Measurements from ENCODE around the gene ZNF605.
A peak's percentile ranks its signal among the peaks of the same experiment; 100 is the strongest.
"Not testable (repeated sequence)": the region's sequence is repeated elsewhere in the genome, so short reads cannot be mapped to it uniquely, and the experiment has no call there.

ZNF605 gene

DNA sequence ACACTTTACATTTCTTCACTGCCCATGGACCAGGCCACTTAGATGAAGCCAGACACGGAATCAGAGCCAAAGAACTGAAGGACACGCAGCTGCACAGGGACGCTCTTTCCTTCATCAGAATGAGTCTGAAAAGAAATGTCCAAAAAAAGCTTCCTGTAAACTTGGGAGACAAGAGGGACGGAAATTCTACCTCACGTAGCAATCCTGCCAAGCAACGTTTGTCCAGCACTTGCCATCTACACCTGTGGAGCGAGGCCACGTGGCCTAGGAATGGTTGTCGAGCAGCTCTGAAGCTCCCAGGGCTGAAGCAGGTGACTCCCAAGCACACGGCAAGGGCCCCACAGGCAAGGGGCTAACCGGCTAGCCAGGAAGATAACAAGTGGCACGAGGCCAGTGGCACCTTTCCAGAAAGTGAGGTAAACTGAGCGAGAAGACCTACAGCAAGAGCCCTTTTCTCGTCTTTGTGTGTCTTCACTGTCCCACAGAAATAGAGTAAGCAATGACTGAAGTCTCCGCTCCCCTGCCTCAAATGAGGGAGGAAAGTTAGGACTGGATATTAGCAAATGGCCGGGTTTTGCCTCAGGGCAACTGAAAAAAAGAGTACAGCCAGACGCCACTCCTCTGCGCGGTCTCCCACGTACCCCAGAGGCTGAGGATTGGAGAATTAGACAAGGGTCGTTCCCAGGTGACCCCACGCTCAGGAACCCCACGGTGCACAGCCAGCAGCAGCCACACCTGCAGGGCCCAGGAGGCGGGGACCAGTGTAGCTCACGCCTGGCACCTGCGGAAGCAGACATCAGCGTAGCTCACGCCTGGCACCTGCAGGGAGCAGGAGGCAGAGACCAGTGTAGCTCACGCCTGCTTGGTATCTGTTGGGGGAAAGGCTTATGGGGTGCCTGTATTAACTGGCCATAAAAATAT lies 7.7 kb downstream of the ZNF605 start:
- no peak for DNase-seq (ENCODE audit: low read depth)

DNA sequence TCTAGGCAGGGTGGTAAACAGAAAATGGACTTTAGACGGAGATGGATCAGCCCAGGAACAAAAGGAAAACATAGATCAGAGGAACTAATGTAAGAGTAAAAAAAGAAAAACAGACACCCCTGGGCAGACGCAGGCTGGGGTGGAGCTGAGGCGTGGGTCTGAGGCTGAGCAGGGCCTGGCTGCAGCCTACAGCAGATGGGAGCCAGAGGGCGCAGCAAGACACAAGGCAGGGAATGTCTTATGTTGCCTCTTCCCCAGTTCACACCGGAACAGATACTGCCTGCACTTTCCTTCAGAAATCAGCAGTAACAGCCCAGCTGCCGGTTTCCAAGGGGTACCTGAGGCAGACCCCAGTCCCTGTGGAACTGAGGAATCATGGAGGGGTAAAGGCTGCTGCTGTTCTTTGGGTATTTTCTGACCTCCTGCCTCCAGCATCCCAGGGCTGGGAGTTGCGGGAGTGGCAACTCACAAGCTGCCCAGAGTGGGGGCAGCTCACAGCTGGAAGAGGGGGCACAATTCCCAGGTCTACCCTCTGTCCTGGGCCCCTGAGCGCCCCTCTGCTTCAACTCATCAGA lies 9.8 kb downstream of the ZNF605 start:
- DNase-seq (ENCODE audit: low read depth) = no peak

DNA sequence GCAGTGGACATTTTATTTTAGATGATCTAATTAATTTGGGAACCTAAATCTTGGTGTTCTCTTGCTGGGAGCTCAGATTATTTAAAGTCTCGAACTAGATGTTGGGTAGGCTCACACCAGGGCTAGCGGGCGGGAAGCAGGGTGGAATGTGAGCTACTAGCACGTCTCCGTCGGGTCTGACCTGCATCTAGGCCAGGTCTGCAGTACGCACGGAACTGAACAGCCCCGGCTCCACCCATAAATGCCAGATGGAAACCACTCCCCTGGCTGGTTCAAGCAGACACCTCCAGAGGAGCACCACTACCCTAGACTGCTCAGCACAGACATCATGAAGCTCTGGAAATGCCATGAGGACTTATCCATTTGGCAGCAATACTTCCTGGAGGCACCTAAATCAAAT lies 10.3 kb downstream of the ZNF605 start:
- no peak for DNase-seq (ENCODE audit: low read depth)

- no peak for DNase-seq (ENCODE audit: low read depth)
Measured at GRCh38 chr12:132942611-132943010, 13.5 kb downstream of the ZNF605 start.

DNA sequence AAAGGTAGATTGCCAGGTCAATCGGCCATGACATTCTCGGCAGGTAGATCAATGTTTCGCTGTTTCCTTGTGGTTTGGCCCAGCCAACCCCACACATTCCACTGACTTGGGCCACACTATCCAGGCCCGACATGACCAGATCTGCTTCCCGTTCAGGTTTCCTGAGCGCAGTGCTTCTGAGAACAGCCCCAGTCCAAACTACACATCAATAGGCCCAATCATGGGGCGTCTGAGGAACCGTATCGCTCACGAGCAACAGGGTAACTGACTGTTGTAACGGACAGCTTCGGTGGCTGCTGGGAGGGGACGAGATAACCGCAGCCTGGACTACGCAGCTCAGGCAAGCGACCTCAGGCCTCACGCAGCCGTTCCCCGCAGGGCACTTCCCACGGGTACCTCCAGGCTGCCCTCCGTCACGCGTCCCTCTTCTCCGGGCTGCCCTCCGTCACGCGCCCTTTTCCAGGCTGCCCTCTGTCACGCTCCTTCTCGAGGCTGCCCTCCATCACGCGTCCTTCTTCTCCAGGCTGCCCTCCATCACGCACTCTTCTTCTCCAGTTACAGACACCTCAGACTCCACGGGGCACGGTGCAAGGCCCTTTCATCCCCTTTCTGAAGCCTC lies 14.7 kb downstream of the ZNF605 start:
- DNase-seq (ENCODE audit: low read depth) = no peak

GRCh38 chr12:132940071-132940719 lies 15.9 kb downstream of the ZNF605 start:
- DNase-seq (ENCODE audit: low read depth) = no peak

GRCh38 chr12:132938807-132939206 lies 17.3 kb downstream of the ZNF605 start:
- DNase-seq (ENCODE audit: low read depth) = not testable (repeated sequence)

GRCh38 chr12:132937476-132937875 lies 18.6 kb downstream of the ZNF605 start:
- DNase-seq (ENCODE audit: low read depth) = no peak

DNA sequence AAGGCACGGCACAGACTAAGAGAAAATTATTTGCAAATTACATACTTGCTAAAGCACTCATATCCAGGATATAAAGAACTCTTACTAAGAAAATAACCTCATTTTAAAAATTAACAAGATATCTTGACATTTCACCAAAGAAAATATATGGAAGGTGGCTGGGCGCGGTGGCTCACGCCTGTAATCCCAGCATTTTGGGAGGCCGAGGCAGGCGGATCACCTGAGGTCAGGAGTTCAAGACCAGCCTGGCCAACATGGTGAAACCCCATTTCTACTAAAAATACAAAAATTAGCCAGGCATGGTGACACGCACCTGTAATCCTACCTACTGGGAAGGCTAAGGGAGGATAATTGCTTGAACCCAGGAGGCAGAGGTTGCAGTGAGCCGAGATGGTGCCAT lies 19.2 kb downstream of the ZNF605 start:
- DNase-seq (ENCODE audit: low read depth) = not testable (repeated sequence)

DNA sequence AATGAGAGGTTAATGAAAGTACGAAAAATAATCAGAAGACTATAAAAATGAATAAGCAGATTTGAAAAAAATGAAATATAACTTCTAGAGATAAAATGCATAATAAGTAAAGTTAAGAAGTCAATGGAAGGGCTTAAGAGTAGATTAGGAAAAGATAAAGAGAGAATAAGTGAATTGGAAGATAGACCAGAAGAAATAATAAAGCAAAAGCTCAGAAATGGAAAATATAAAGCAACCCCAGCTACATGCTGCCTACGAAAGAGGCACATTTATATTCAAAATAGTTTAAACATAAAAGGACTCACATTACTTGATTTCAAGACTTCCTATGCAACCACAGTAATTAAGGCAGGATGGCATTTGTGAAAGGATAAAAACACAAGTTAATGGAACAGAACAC lies 19.9 kb downstream of the ZNF605 start:
- no peak for DNase-seq (ENCODE audit: low read depth)

DNA sequence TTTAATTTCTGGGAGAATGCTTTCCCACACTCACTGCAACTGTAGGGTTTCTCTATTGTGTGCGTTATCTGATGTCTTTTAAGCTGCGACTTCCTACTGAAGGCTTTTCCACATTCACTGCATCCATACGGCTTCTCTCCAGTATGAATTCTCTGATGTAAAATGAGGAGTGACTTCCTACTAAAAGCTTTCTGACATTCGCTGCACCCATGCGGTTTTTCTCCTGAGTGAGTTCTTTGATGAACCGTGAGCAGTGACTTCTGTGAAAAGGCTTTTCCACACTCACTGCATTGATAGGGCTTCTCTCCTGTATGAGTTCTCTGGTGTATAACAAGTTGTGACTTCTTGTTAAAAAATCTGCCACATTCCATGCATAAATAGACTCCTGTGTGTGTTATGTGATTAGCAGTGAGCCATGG lies 29.7 kb downstream of the ZNF605 start:
- DNase-seq (ENCODE audit: low read depth) = no peak

DNA sequence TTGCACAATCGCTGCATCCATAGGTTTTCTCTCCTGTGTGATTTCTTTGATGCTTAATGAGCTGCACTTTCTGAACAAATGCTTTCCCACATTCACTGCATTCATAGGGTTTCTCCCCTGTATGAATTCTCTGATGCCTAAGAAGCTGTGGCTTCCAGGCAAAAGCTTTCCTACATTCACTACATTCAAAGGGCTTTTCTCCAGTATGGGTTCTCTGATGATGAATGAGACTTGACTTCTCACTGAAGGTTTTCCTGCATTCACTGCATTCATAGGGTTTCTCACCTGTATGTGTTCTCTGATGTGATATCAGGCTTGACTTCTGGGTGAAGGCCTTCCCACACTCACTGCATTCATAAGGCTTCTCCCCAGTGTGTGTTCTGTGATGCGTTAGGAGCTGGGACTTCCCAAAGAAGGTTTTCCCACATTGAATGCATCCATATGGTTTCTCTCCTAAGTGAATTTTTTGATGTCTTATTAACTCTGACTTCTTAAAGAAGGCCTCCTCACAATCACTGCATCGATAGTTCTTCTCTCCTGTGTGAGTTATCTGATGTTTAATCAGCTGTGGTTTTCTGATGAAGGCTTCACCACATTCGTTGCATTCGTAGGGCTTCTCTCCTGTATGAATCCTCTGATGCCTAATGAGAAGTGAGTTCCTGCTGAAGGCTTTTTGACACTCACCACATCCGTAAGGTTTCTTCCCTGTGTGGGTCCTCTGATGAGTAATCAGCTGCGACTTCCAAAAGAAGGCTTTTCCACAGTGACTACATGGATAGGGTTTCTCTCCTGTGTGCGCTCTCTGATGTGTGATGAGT lies 30.3 kb downstream of the ZNF605 start:
- DNase-seq (ENCODE audit: low read depth) = no peak

- DNase-seq (ENCODE audit: low read depth) = no peak
Measured at GRCh38 chr12:132924356-132924755, 31.8 kb downstream of the ZNF605 start.

DNA sequence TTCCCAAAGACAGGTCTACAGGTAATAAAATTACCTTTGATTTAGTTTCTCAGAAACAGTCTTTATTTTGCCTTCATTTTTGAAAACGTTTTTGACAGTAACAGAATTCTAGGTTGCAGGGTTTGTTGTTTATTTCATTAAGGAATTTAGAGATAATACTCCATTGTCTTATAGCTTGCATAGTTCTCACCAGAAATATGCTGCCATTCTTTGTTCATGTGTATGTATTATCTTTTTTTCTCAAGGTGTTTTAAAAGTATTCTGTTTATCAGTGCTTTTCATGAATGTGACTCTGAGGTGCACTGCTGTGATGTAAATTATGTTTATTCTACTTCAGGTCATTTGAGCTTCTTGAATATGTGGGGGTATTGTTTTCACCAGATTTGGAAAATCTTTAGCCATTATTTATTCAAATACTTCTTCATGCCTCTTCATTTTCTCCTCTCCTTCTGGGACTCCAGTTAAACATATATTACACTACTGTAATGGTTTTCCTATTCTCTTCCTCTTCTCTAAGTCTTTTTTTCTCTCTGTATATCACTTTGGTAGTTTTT lies 32.7 kb downstream of the ZNF605 start:
- no peak for DNase-seq (ENCODE audit: low read depth)

GRCh38 chr12:132922676-132923075 lies 33.4 kb downstream of the ZNF605 start:
- no peak for DNase-seq (ENCODE audit: low read depth)

DNA sequence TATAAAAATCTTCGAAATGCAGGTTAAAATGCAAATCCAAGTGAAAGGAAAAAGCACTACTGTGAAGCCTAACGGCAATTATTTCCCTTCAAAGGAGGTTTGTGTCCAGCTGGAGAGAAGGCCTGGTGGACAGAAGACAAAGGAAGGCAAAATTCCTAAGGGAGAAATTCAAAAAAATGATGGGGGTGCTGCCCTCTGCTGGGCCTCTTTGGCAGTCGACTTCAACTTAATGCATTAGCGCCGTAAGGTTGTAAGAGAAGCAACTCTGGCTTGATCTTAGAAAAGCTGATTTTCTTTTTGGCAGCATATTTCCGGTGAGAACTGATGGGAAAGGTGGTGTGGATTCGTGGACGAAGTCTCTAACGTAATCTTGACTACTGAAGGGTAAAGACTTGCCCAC lies 34.4 kb downstream of the ZNF605 start:
- DNase-seq (ENCODE audit: low read depth) = no peak

GRCh38 chr12:132918680-132919079 lies 37.4 kb downstream of the ZNF605 start:
- no peak for DNase-seq (ENCODE audit: low read depth)

GRCh38 chr12:132909030-132909368 lies 47.1 kb downstream of the ZNF605 start:
- DNase-seq (ENCODE audit: low read depth) = no peak

DNA sequence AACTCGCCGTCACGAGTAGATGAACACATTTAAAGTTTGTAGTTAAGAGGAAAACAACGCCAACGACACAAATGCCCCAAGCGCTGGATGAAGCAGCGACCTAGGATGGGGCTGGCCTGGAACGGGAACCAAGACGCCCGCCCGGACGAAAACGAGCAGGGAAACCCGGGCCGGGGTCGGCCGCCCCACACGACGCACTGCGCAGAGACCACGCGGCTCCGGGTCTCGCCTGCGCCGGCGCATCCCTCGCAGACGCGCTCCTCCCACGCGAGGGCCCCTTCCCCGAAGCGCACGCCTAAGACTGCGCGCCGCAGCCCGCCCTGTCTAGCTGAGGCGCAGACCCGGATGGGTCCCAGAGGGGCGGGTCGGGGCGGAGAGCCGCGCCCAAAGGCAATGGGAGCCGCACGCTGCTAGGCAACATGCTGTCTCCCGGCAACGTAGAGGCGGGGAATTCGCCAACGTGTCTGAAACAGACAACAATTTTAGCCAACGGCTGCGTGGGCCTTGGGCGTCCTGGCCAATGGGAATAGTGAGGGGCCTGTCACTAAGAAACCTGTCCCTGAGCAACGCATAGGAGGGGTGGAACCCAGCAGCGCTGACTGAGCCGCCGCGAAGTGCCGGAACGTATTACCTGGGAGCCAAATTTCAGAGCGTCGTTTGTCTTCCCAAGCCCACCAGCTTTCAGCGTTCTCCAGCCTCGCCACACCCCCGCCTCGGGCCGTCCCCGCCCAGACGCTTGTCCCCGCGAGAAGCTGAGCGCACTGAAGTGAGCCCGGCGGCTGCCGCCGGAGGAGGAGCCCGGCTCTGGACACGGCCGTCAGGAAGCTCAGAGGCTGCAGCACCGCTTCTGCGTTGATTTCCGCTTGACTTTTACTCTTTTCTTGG lies 47.7 kb downstream of the ZNF605 start:
- DNase-seq (ENCODE audit: low read depth) = peak; percentile 95

- not testable (repeated sequence) for DNase-seq (ENCODE audit: low read depth)
Measured at GRCh38 chr12:132907789-132908144, 48.3 kb downstream of the ZNF605 start.

GRCh38 chr12:132907216-132907615 lies 48.9 kb downstream of the ZNF605 start:
- no peak for DNase-seq (ENCODE audit: low read depth)
